Esophagus (tissue), 2 donors: Measurements from ENCODE around the gene B4GALT4. TPM values are rescaled to one million over a fixed set of nuclear protein-coding genes. Genes with fewer than 3 reads are reported as not detected.
"Not testable (repeated sequence)": the region's sequence is repeated elsewhere in the genome, so short reads cannot be mapped to it uniquely, and the experiment has no call there.

Source experiments
- H3K27ac ChIP-seq, 2 donors: one replicate each; pipeline ENCODE4 v1.5.1; 2013; ENCODE audit warnings: low read depth in 2 of 2, mild to moderate bottlenecking in 2 of 2, inconsistent platforms in 1 of 2, low read length in 1 of 2, moderate library complexity in 1 of 2
- H3K27me3 ChIP-seq, 2 donors: one replicate each; pipeline ENCODE4 v1.6.1; 2013; ENCODE audit warnings: low read length in 2 of 2, control low read depth in 1 of 2, mild to moderate bottlenecking in 1 of 2; ENCODE audit not compliant: insufficient read depth in 2 of 2, control insufficient read depth in 1 of 2
- H3K36me3 ChIP-seq, 2 donors: one replicate each; pipeline ENCODE4 v1.6.1; 2013; ENCODE audit warnings: low read length in 1 of 2; ENCODE audit not compliant: control insufficient read depth in 2 of 2, insufficient read depth in 2 of 2
- H3K4me1 ChIP-seq, 2 donors: one replicate each; pipeline ENCODE4 v1.6.1; 2013; ENCODE audit warnings: low read length in 1 of 2; ENCODE audit not compliant: control insufficient read depth in 2 of 2, insufficient read depth in 2 of 2
- H3K4me3 ChIP-seq, 2 donors: one replicate each; pipeline ENCODE4 v1.5.1; 2013; ENCODE audit warnings: low read length in 2 of 2, mild to moderate bottlenecking in 2 of 2, low read depth in 1 of 2, moderate library complexity in 1 of 2
- H3K9me3 ChIP-seq, 2 donors: one replicate each; pipeline ENCODE4 v1.6.1; 2013; ENCODE audit warnings: mild to moderate bottlenecking in 2 of 2, low read depth in 1 of 2, low read length in 1 of 2, moderate library complexity in 1 of 2; ENCODE audit not compliant: control insufficient read depth in 2 of 2, insufficient read depth in 1 of 2
- WGBS, 2 donors: extraction: QIAGEN DNeasy Blood & Tissue Kit; methylation state at CpG; one replicate each; pipeline ENCODE4 v1.1.7; 2013; 5-methylcytosine and 5-hydroxymethylcytosine counted together
- polyA plus RNA-seq, 2 donors: library from polyadenylated mRNA; stranded (reverse); fragments of 200-250 nt; gene quantifications; one replicate each; pipeline ENCODE4 v1.2.3, GENCODE V29; 2013
- donor health status: healthy with polysubstance abuse.
- donor health status: Bipolar disorder and iron deficiency.

B4GALT4 gene
- polyA plus RNA-seq, 2 donors: 16.5 to 18.4 TPM

DNA sequence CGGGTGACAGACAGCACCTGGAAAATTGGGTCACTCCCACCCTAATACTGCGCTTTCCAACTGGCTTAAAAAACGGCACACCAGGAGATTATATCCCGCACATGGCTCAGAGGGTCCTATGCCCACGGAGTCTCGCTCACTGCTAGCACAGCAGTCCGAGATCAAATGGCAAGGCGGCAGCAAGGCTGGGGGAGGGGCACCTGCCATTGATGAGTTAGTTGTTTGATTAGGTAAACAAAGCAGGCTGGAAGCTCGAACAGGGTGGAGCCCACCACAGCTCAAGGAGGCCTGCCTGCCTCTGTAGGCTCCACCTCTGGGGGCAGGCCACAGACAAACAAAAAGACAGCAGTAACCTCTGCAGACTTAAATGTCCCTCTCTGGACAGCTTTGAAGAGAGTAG is 75.9 kb downstream of the B4GALT4 start:
- H3K4me1 ChIP-seq, H3K36me3 ChIP-seq, H3K9me3 ChIP-seq, H3K27ac ChIP-seq, H3K27me3 ChIP-seq, H3K4me3 ChIP-seq: not testable (repeated sequence)
- WGBS, 2 donors: 82 to 85% methylated on average over 9 of the region's 9 CpGs

Other genes starting within 250 kb of the B4GALT4 start
- under 1 TPM; 0.67 to 0.95 TPM for gene IGSF11, start 206.0 kb downstream of the B4GALT4 start, polyA plus RNA-seq
- gene TEX55, start 94.7 kb downstream of the B4GALT4 start, polyA plus RNA-seq: not detected
- 1 to 10 TPM; 1.5 to 4.7 TPM for gene UPK1B, start 67.3 kb downstream of the B4GALT4 start, polyA plus RNA-seq
- gene ARHGAP31, start 53.5 kb upstream of the B4GALT4 start, polyA plus RNA-seq: 1 to 10 TPM; 1.6 TPM
- gene TMEM39A, start 222.7 kb upstream of the B4GALT4 start, polyA plus RNA-seq: 1 to 10 TPM; 4.4 to 6.2 TPM
- 1 to 10 TPM; 5.2 to 7.8 TPM for gene POGLUT1, start 228.1 kb upstream of the B4GALT4 start, polyA plus RNA-seq